Activated CD4-positive, alpha-beta memory T cell treated with anti-CD3 and anti-CD28 coated beads for 36 hours (primary cell): ENCODE results near the gene TMEM134. TPM values are rescaled to one million over a fixed set of nuclear protein-coding genes. Genes with fewer than 3 reads are reported as not detected.
"Not testable (repeated sequence)": the region's sequence is repeated elsewhere in the genome, so short reads cannot be mapped to it uniquely, and the experiment has no call there.

Source experiments
- CTCF ChIA-PET: fragments of 350-600 bp; sonication (Branson Sonifier 250); formaldehyde crosslinking; loops from one replicate; lab custom pipeline; 2021; ENCODE audit warnings: antibody characterized with exemption, inconsistent platforms; lab: Charles Lee
- POLR2A ChIA-PET: fragments of 350-600 bp; sonication (Branson Sonifier 250); formaldehyde crosslinking; loops from one replicate; lab custom pipeline; 2021; ENCODE audit warnings: antibody characterized with exemption; lab: Charles Lee
- DNase-seq: peaks from one replicate; pipeline ENCODE4 v3.0.0-alpha.2; 2020
- H3K27ac Mint-ChIP-seq: one replicate; pipeline ENCODE4 v1.8.0; 2021; ENCODE audit warnings: mixed read lengths
- H3K27me3 Mint-ChIP-seq: one replicate; pipeline ENCODE4 v1.8.0; 2021; ENCODE audit warnings: mixed read lengths
- H3K36me3 Mint-ChIP-seq: one replicate; pipeline ENCODE4 v1.8.0; 2021; ENCODE audit warnings: mixed read lengths
- H3K4me1 Mint-ChIP-seq: one replicate; pipeline ENCODE4 v1.8.0; 2021; ENCODE audit warnings: low read depth, mixed read lengths
- H3K4me3 Mint-ChIP-seq: one replicate; pipeline ENCODE4 v1.8.0; 2021; ENCODE audit warnings: mild to moderate bottlenecking, mixed read lengths
- H3K9me3 Mint-ChIP-seq: one replicate; pipeline ENCODE4 v1.8.0; 2021; ENCODE audit warnings: mixed read lengths
- intact Hi-C: fragments of 100-400 bp; cut with micrococcal nuclease; formaldehyde crosslinking; loops from one replicate; pipeline ENCODE4 v1.15.1; 2023
- total RNA-seq, 2 experiments: library from RNA; stranded (reverse); gene quantifications; one replicate each; pipeline ENCODE4 v1.2.3, GENCODE V29; 2021

The TMEM134 gene
- total RNA-seq, 2 experiments from 2014 or later: 68.2 to 75.2 TPM

GRCh38 chr11:67477344-67478050 is 8.4 kb upstream of the TMEM134 start:
- CTCF ChIA-PET, H3K4me1 Mint-ChIP-seq, H3K27me3 Mint-ChIP-seq, H3K36me3 Mint-ChIP-seq, DNase-seq, H3K4me3 Mint-ChIP-seq, H3K27ac Mint-ChIP-seq, intact Hi-C loops, H3K9me3 Mint-ChIP-seq: not testable (repeated sequence)
- POLR2A ChIA-PET: interaction anchor here (0.6 kb wide), 1 partner anchor 64 kb away, joined by 3 read pairs; no protein-coding TSS in a partner anchor

GRCh38 chr11:67476692-67477091 is 7.6 kb upstream of the TMEM134 start:
- H3K36me3 Mint-ChIP-seq, H3K4me3 Mint-ChIP-seq, intact Hi-C loops, DNase-seq, H3K9me3 Mint-ChIP-seq, H3K27me3 Mint-ChIP-seq, H3K27ac Mint-ChIP-seq, CTCF ChIA-PET, H3K4me1 Mint-ChIP-seq: not testable (repeated sequence)
- POLR2A ChIA-PET: interaction anchor here (0.6 kb wide), 1 partner anchor 63 kb away, joined by 3 read pairs; no protein-coding TSS in a partner anchor

- CTCF ChIA-PET: no interaction called here
- no peaks in the 10 kb centered on the region for H3K9me3 Mint-ChIP-seq
- no peak overlapping the region for H3K4me3 Mint-ChIP-seq
- no peak overlapping the region for H3K27ac Mint-ChIP-seq
- peaks cover 10% of the 10 kb centered on the region for H3K4me1 Mint-ChIP-seq
- H3K36me3 Mint-ChIP-seq: no peaks in the 10 kb centered on the region
- DNase-seq: no peak
- POLR2A ChIA-PET: no interaction called here
- intact Hi-C loops: no loop called here
- H3K27me3 Mint-ChIP-seq: no peaks in the 10 kb centered on the region
Observed at GRCh38 chr11:67472882-67473281, 3.8 kb upstream of the TMEM134 start.

- no peak overlapping the region for H3K27ac Mint-ChIP-seq
- intact Hi-C loops: no loop called here
- DNase-seq: no peak
Observed at GRCh38 chr11:67470337-67471002, 1.4 kb upstream of the TMEM134 start.

GRCh38 chr11:67469508-67469811 is 409 bp upstream of the TMEM134 start:
- POLR2A ChIA-PET: interaction anchor here (1.5 to 4.3 kb wide), 4 partner anchors 17 to 61 kb away, joined by 3 to 35 read pairs (median 14); partner anchors contain the start of gene PTPRCAP

More at GRCh38 chr11:67470337-67471002, 1.4 kb upstream of the TMEM134 start:
- Mint-ChIP-seq H3K4me3 (peak overlapping the region; percentile 2), H3K27me3 (no peaks in the 10 kb centered on the region), H3K9me3 (no peaks in the 10 kb centered on the region), H3K4me1 (peaks cover 26% of the 10 kb centered on the region), H3K36me3 (peaks cover under 1% of the 10 kb centered on the region)
- ChIA-PET CTCF (no interaction called here), POLR2A (interaction anchor here (4.3 kb wide), 1 partner anchor 16 kb away, joined by 35 read pairs; no protein-coding TSS in a partner anchor)

GRCh38 chr11:67468456-67468758 is 644 bp downstream of the TMEM134 start:
- POLR2A ChIA-PET: interaction anchor here (0.6 to 4.3 kb wide), 18 partner anchors 12 to 229 kb away, joined by 3 to 35 read pairs (median 4); partner anchors contain the start of genes AIP, PITPNM1, PPP1CA and PTPRCAP
- peak overlapping the region; percentile 90 for H3K4me3 Mint-ChIP-seq
- H3K9me3 Mint-ChIP-seq: no peaks in the 10 kb centered on the region
- no peaks in the 10 kb centered on the region for H3K27me3 Mint-ChIP-seq
- H3K27ac Mint-ChIP-seq: peak overlapping the region; percentile 90
- H3K4me1 Mint-ChIP-seq: peaks cover 32% of the 10 kb centered on the region
- intact Hi-C loops: loop anchor here (2.0 to 5.0 kb wide), 2 partner anchors 30 to 41 kb away; partner anchors contain the start of gene RPS6KB2
- peaks cover 5% of the 10 kb centered on the region for H3K36me3 Mint-ChIP-seq
- peak; percentile 41 for DNase-seq
- CTCF ChIA-PET: interaction anchor here (0.7 to 2.5 kb wide), 13 partner anchors 16 to 161 kb away, joined by 3 to 17 read pairs (median 4); partner anchors contain the start of genes AIP, CORO1B, NUDT8 and PITPNM1

More at GRCh38 chr11:67469508-67469811, 409 bp upstream of the TMEM134 start:
- Mint-ChIP-seq H3K27me3 (no peaks in the 10 kb centered on the region), H3K9me3 (no peaks in the 10 kb centered on the region), H3K4me3 (peak overlapping the region; percentile 75), H3K27ac (peak overlapping the region; percentile 77), H3K4me1 (peaks cover 30% of the 10 kb centered on the region), H3K36me3 (peaks cover 5% of the 10 kb centered on the region)
- CTCF ChIA-PET: interaction anchor here (1.5 to 2.5 kb wide), 4 partner anchors 15 to 87 kb away, joined by 4 to 17 read pairs (median 10); partner anchors contain the start of genes AIP and PPP1CA
- no peak for DNase-seq
- intact Hi-C loops: loop anchor here (1.0 to 5.0 kb wide), 5 partner anchors 14 to 67 kb away; partner anchors contain the start of genes AIP and RPS6KB2

- Mint-ChIP-seq H3K36me3 (peaks cover 5% of the 10 kb centered on the region), H3K4me3 (peak overlapping the region; percentile 90), H3K27me3 (no peaks in the 10 kb centered on the region), H3K4me1 (peaks cover 32% of the 10 kb centered on the region), H3K9me3 (no peaks in the 10 kb centered on the region), H3K27ac (peak overlapping the region; percentile 90)
- POLR2A ChIA-PET: interaction anchor here (0.6 to 4.3 kb wide), 19 partner anchors 11 to 228 kb away, joined by 3 to 35 read pairs (median 4); partner anchors contain the start of genes AIP, PITPNM1, PPP1CA and PTPRCAP
- intact Hi-C loops: loop anchor here (2.0 to 5.0 kb wide), 2 partner anchors 29 to 41 kb away; partner anchors contain the start of gene RPS6KB2
- CTCF ChIA-PET: interaction anchor here (0.7 to 2.5 kb wide), 12 partner anchors 16 to 162 kb away, joined by 3 to 17 read pairs (median 5); partner anchors contain the start of genes AIP, CORO1B, NUDT8 and PITPNM1
- DNase-seq: peak; percentile 61
Observed at GRCh38 chr11:67468056-67468455, 995 bp downstream of the TMEM134 start.

GRCh38 chr11:67466962-67467771 is 1.9 kb downstream of the TMEM134 start:
- peak overlapping the region; percentile 90 for H3K27ac Mint-ChIP-seq
- CTCF ChIA-PET: interaction anchor here (1.2 to 2.5 kb wide), 6 partner anchors 17 to 116 kb away, joined by 4 to 13 read pairs (median 6); partner anchors contain the start of genes AIP and PITPNM1
- H3K4me3 Mint-ChIP-seq: peak overlapping the region; percentile 90
- H3K36me3 Mint-ChIP-seq: peaks cover 5% of the 10 kb centered on the region
- H3K4me1 Mint-ChIP-seq: peaks cover 32% of the 10 kb centered on the region
- POLR2A ChIA-PET: interaction anchor here (0.7 to 4.3 kb wide), 6 partner anchors 19 to 60 kb away, joined by 3 to 35 read pairs (median 8); partner anchors contain the start of genes PITPNM1 and PTPRCAP
- no peaks in the 10 kb centered on the region for H3K27me3 Mint-ChIP-seq
- intact Hi-C loops: loop anchor here (5.0 kb wide), 1 partner anchor 40 kb away; the partner anchor contains the start of gene RPS6KB2
- no peaks in the 10 kb centered on the region for H3K9me3 Mint-ChIP-seq
- no peak for DNase-seq

GRCh38 chr11:67466367-67466766 is 2.7 kb downstream of the TMEM134 start:
- ChIA-PET POLR2A (interaction anchor here (0.5 to 4.3 kb wide), 5 partner anchors 9 to 59 kb away, joined by 3 to 35 read pairs (median 5); partner anchors contain the start of gene PTPRCAP), CTCF (interaction anchor here (1.1 kb wide), 1 partner anchor 149 kb away, joined by 3 read pairs; no protein-coding TSS in a partner anchor)
- Mint-ChIP-seq H3K9me3 (no peaks in the 10 kb centered on the region), H3K27ac (no peak overlapping the region), H3K27me3 (no peaks in the 10 kb centered on the region), H3K36me3 (peaks cover 5% of the 10 kb centered on the region), H3K4me3 (no peak overlapping the region), H3K4me1 (peaks cover 32% of the 10 kb centered on the region)
- intact Hi-C loops: loop anchor here (5.0 kb wide), 1 partner anchor 39 kb away; the partner anchor contains the start of gene RPS6KB2
- no peak for DNase-seq

- H3K27me3 Mint-ChIP-seq, DNase-seq, H3K36me3 Mint-ChIP-seq, H3K9me3 Mint-ChIP-seq: not testable (repeated sequence)
- POLR2A ChIA-PET: interaction anchor here (0.5 to 2.0 kb wide), 9 partner anchors 10 to 113 kb away, joined by 3 to 10 read pairs (median 3); partner anchors contain the start of genes PITPNM1, POLD4, PTPRCAP and RPS6KB2
- peaks cover 32% of the 10 kb centered on the region for H3K4me1 Mint-ChIP-seq
- CTCF ChIA-PET: interaction anchor here (0.6 to 1.3 kb wide), 5 partner anchors 21 to 148 kb away, joined by 3 to 5 read pairs (median 3); partner anchors contain the start of gene PTPRCAP
- intact Hi-C loops: loop anchor here (2.0 to 5.0 kb wide), 2 partner anchors 19 to 38 kb away; partner anchors contain the start of gene RPS6KB2
- H3K27ac Mint-ChIP-seq: peak overlapping the region; percentile 93
- H3K4me3 Mint-ChIP-seq: peak overlapping the region; percentile 89
Observed at GRCh38 chr11:67465530-67465929, 3.5 kb downstream of the TMEM134 start.
